Endothelial cell of umbilical vein (primary cell): ENCODE results near the gene PROM1.

ENCODE experiments used
- CTCF ChIP-seq, 2 donors: IDR thresholded peaks; 1 replicate in 1 of 2; 2 replicates in 1 of 2; pipeline ENCODE4 v1.5.1; 2011; ENCODE audit warnings: low read length in 2 of 2, mild to moderate bottlenecking in 2 of 2, moderate library complexity in 2 of 2, control low read depth in 1 of 2, inconsistent platforms in 1 of 2, low read depth in 1 of 2; ENCODE audit not compliant: insufficient read depth in 1 of 2; ENCODE audit errors: extremely low read depth in 1 of 2
- EZH2 ChIP-seq: IDR thresholded peaks from 2 replicates; pipeline ENCODE4 v1.6.1; 2012; ENCODE audit warnings: borderline replicate concordance, low read depth, mild to moderate bottlenecking, moderate library complexity, low read length, inconsistent platforms; ENCODE audit not compliant: severe bottlenecking
- FOS ChIP-seq: IDR thresholded peaks from 2 replicates; pipeline ENCODE4 v1.6.1; 2011; ENCODE audit warnings: mild to moderate bottlenecking, low read length, moderate library complexity, borderline replicate concordance; ENCODE audit not compliant: insufficient read depth
- JUN ChIP-seq: IDR thresholded peaks from 2 replicates; pipeline ENCODE4 v1.6.1; 2011; ENCODE audit warnings: borderline replicate concordance, low read depth; ENCODE audit not compliant: insufficient read length, insufficient read depth
- MYC ChIP-seq: IDR thresholded peaks from one replicate; pipeline ENCODE4 v1.6.1; 2011; ENCODE audit warnings: mild to moderate bottlenecking, low read depth, low read length
- POLR2A ChIP-seq: IDR thresholded peaks from 2 replicates; pipeline ENCODE4 v1.6.1; 2012; ENCODE audit warnings: low read depth, mild to moderate bottlenecking, control low read depth, low read length
- POLR2AphosphoS5 ChIP-seq: IDR thresholded peaks from 2 replicates; pipeline ENCODE4 v1.6.1; 2012; ENCODE audit warnings: low read depth, mild to moderate bottlenecking, control low read depth, low read length, moderate library complexity; ENCODE audit not compliant: insufficient read depth

DNA sequence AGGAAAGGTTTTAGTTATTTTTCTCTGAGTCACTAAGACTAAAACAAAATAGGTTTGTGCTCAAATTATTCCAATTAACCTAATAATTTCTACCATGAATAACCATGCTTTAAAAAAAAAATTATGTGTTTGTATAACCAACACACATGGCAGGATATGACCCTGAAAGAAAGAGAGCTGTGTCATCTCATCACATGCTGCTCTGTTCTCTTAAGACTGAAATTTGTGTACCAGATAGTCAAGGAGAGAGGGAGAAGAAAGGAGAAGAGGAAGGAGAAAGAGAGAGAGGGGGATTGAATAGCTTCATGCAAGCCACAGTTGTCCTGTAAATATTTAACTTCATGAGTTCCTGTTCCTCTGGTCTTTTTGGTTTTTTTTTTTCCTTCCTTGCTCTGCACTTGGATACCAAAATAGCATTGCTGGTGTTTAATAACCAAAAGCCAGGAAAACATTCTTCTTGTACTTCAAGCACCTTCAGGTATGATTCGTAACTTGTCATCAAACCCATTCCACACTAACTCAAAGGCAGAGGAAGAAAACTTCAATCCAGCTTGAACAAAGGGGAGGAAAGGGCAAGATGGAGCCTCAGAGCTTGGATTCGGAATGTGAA is 6.4 kb upstream of the PROM1 start:
- TF ChIP-seq CTCF (IDR thresholded peaks at IDR 0.05; ENCODE audit: extremely low read depth in 1 of 2, insufficient read depth in 1 of 2, low read depth in 1 of 2, low read length in 2 of 2) (no peak), POLR2A (no peak), EZH2 (no peak), FOS (no peak), JUN (no peak), MYC (no peak), POLR2AphosphoS5 (no peak)
